ENCODE data around the gene ERP44.

DNA sequence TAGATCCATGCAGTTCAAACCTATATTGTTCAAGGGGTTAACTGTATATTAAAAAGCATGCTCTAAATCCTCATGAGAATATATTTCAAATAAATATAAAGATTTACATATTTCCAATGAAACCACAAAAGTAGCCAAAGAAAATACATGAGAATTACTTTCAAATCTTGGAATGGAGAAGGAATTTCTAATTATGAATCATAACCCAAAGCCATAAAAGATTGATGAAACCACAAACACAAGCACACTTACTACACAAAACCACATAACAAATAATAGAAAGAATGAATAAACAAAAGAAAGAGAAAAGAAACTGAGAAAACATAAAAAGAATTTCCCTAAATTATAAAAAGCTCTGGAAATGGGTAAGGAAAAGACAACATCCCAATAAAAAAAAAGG is 16.0 kb downstream of the ERP44 start:
- TF ChIP-seq POLR2A (IDR thresholded peaks at IDR 0.05; ENCODE audit: low read length) (no peak), GATA1 (IDR thresholded peaks at IDR 0.05; ENCODE audit: low read depth, low read length) (no peak)

All from erythroblast (primary cell).